OCI-LY7 (cell line): ENCODE results near the gene FBXW7. TPM values are rescaled to one million over a fixed set of nuclear protein-coding genes. Genes with fewer than 3 reads are reported as not detected.

Experiments
- BruUV-seq: library from RNA; stranded (reverse); fragments of 400-500 nt; replicated peaks from 2 replicates; lab custom pipeline; 2021; lab: Mats Ljungman, UMichigan
- CTCF ChIA-PET: fragments of 300-600 bp; sonication (Branson Sonifier 250); formaldehyde crosslinking; loops from one replicate; lab custom pipeline; 2022; ENCODE audit warnings: antibody characterized with exemption; ENCODE audit not compliant: unreplicated experiment; lab: Charles Lee
- POLR2A ChIA-PET: fragments of 300-600 bp; sonication (Branson Sonifier 250); formaldehyde crosslinking; loops from one replicate; lab custom pipeline; 2022; ENCODE audit warnings: antibody characterized with exemption; lab: Charles Lee
- DNase-seq: peaks from one replicate; pipeline ENCODE4 v3.0.0-alpha.2; 2015; ENCODE audit warnings: low spot score
- H2AFZ ChIP-seq: fragments of 200-600 bp; sonication (generic), shearing (Covaris generic); 2 replicates; pipeline ENCODE4 v1.6.1; 2014; ENCODE audit warnings: mild to moderate bottlenecking, antibody characterized with exemption, low read length, moderate library complexity
- H3K27ac ChIP-seq: fragments of 200-600 bp; sonication (generic); 2 replicates; pipeline ENCODE4 v1.5.1; 2014; ENCODE audit warnings: mixed run types, low read depth, mild to moderate bottlenecking, moderate library complexity, low read length, inconsistent platforms; ENCODE audit not compliant: poor library complexity, severe bottlenecking
- H3K36me3 ChIP-seq: fragments of 200-600 bp; sonication (generic); 2 replicates; pipeline ENCODE4 v1.6.1; 2014; ENCODE audit warnings: mild to moderate bottlenecking, antibody characterized with exemption, low read length, moderate library complexity, mixed read lengths; ENCODE audit not compliant: insufficient read depth
- H3K4me1 ChIP-seq: fragments of 200-600 bp; sonication (generic); 2 replicates; pipeline ENCODE4 v1.5.1; 2014; ENCODE audit warnings: mild to moderate bottlenecking, low read length; ENCODE audit not compliant: insufficient read depth, poor library complexity, severe bottlenecking
- H3K4me2 ChIP-seq: fragments of 200-600 bp; sonication (generic); 2 replicates; pipeline ENCODE4 v1.6.1; 2014; ENCODE audit warnings: mild to moderate bottlenecking, low read length
- H3K4me3 ChIP-seq: fragments of 200-600 bp; sonication (generic); 2 replicates; pipeline ENCODE4 v1.5.1; 2014; ENCODE audit warnings: mild to moderate bottlenecking, low read depth, low read length; ENCODE audit not compliant: poor library complexity, severe bottlenecking
- H3K79me2 ChIP-seq: fragments of 200-600 bp; sonication (generic); 2 replicates; pipeline ENCODE4 v1.6.1; 2016; ENCODE audit warnings: low read depth, mild to moderate bottlenecking, low read length, moderate library complexity, mixed read lengths; ENCODE audit not compliant: insufficient read depth
- H3K9me2 ChIP-seq: fragments of 200-600 bp; sonication (generic); 2 replicates; pipeline ENCODE4 v1.6.1; 2016; ENCODE audit warnings: mild to moderate bottlenecking, low read length, mixed read lengths; ENCODE audit not compliant: insufficient read depth
- H3K9me3 ChIP-seq: fragments of 200-600 bp; sonication (generic); 2 replicates; pipeline ENCODE4 v1.6.1; 2014; ENCODE audit warnings: mild to moderate bottlenecking, mixed run types, low read length, mixed read lengths
- H4K20me1 ChIP-seq: fragments of 200-600 bp; sonication (generic); 2 replicates; pipeline ENCODE4 v1.6.1; 2014; ENCODE audit warnings: mild to moderate bottlenecking, antibody characterized with exemption, low read length, moderate library complexity, mixed read lengths; ENCODE audit not compliant: insufficient read depth
- EZH2phosphoT487 ChIP-seq: fragments of 200-600 bp; sonication (generic); IDR thresholded peaks from 2 replicates; pipeline ENCODE4 v1.6.1; 2018; ENCODE audit warnings: low read depth, borderline replicate concordance, mild to moderate bottlenecking, mixed run types, antibody characterized with exemption, low read length, moderate library complexity, mixed read lengths
- intact Hi-C: fragments of 100-400 bp; cut with micrococcal nuclease; formaldehyde crosslinking; loops from one replicate; pipeline ENCODE4 v1.10.0; 2022; ENCODE audit not compliant: unreplicated experiment
- total RNA-seq, 2 experiments: library from RNA; depleted of rRNA in 1 of 2; stranded (reverse); fragments of >200 nt in 1 of 2; shearing (Covaris generic) in 1 of 2; gene quantifications; 2 replicates each; pipeline ENCODE4 v1.2.3, GENCODE V29; 2014 to 2022
- TF ChIP-seq, protein P1 (sequence below): fragments of 200-600 bp; sonication (generic); conservative IDR thresholded peaks from 2 replicates; pipeline ENCODE4 v1.5.1; 2014; ENCODE audit warnings: mild to moderate bottlenecking, antibody characterized with exemption, low read length, moderate library complexity, mixed read lengths

The FBXW7 gene
- total RNA-seq, 2 experiments from 2014 or later = 58.8 to 102 TPM

DNA sequence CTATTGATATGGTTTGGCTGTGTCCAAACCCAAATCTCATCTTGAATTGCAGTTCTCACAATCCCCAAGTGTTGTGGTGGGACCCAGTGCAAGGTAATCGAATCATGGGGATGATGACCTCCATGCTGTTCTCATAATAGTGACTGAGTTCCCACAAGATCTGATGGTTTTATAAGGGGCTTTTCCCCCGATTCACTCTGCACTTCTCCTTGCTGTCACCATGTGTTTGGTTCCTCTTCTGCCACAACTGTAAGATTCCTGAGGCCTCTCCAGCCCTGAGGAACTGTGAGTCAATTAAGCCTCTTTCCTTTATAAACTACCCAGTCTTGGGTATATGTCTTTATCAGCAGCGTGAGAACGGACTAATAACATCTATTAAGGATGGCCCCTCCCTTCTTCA is 68.8 kb downstream of the FBXW7 start:
- Histone ChIP-seq H3K4me3 (no peak overlapping the region), H4K20me1 (peaks cover 6% of the 10 kb centered on the region; the same call in 1 of the 2 replicates), H3K9me2 (no peaks in the 10 kb centered on the region), H2AFZ (no peak overlapping the region), H3K4me1 (peaks cover 33% of the 10 kb centered on the region), H3K4me2 (no peak overlapping the region), H3K27ac (no peak overlapping the region), H3K9me3 (peaks cover 4% of the 10 kb centered on the region; the same call in 1 of the 2 replicates), H3K36me3 (no peaks in the 10 kb centered on the region), H3K79me2 (peaks cover 83% of the 10 kb centered on the region)
- ChIA-PET POLR2A (interaction anchor here (0.7 to 3.5 kb wide), 2 partner anchors 35 to 634 kb away, joined by 3 to 16 read pairs; no protein-coding TSS in a partner anchor), CTCF (no interaction called here)
- no peak for DNase-seq
- TF ChIP-seq, protein P1, sequence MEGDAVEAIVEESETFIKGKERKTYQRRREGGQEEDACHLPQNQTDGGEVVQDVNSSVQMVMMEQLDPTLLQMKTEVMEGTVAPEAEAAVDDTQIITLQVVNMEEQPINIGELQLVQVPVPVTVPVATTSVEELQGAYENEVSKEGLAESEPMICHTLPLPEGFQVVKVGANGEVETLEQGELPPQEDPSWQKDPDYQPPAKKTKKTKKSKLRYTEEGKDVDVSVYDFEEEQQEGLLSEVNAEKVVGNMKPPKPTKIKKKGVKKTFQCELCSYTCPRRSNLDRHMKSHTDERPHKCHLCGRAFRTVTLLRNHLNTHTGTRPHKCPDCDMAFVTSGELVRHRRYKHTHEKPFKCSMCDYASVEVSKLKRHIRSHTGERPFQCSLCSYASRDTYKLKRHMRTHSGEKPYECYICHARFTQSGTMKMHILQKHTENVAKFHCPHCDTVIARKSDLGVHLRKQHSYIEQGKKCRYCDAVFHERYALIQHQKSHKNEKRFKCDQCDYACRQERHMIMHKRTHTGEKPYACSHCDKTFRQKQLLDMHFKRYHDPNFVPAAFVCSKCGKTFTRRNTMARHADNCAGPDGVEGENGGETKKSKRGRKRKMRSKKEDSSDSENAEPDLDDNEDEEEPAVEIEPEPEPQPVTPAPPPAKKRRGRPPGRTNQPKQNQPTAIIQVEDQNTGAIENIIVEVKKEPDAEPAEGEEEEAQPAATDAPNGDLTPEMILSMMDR = no peak
- TF ChIP-seq EZH2phosphoT487 = no peak
- intact Hi-C loops = no loop called here
- no TSS peak for BruUV-seq

- TF ChIP-seq, protein P1 = no peak
- no peak for TF ChIP-seq EZH2phosphoT487
- DNase-seq = peak; percentile 60
- Histone ChIP-seq H3K4me3 (peak overlapping the region; percentile 9), H2AFZ (no peak overlapping the region), H4K20me1 (peaks cover 12% of the 10 kb centered on the region; the same call in 1 of the 2 replicates), H3K9me2 (no peaks in the 10 kb centered on the region), H3K36me3 (no peaks in the 10 kb centered on the region), H3K79me2 (peaks cover 85% of the 10 kb centered on the region), H3K9me3 (no peaks in the 10 kb centered on the region), H3K4me2 (peak overlapping the region; percentile 49), H3K4me1 (peaks cover 55% of the 10 kb centered on the region), H3K27ac (peak overlapping the region; percentile 33)
- POLR2A ChIA-PET = interaction anchor here (0.7 to 3.5 kb wide), 11 partner anchors 8 to 201 kb away, joined by 3 to 16 read pairs (median 5); no protein-coding TSS in a partner anchor
- intact Hi-C loops = loop anchor here (5.0 kb wide), 1 partner anchor 88 kb away; no protein-coding TSS in a partner anchor
- CTCF ChIA-PET = interaction anchor here (0.8 kb wide), 1 partner anchor 22 kb away, joined by 3 read pairs; no protein-coding TSS in a partner anchor
- BruUV-seq = no TSS peak
These were observed 71.7 kb downstream of the FBXW7 start for GRCh38 chr4:152464030-152464823.
